ENCODE results near the gene PKN1. TPM values are rescaled to one million over a fixed set of nuclear protein-coding genes. Genes with fewer than 3 reads are reported as not detected.

Gene PKN1
- total and polyA plus RNA-seq, 10 of the 15 experiments (the other 5 are each of a cell fraction or from before 2014, with no cell fraction given) = 1.0 to 189 (median 52.7) TPM

GRCh38 chr19:14385492-14385891 lies 47.6 kb upstream of the PKN1 start (continued):
- TF ChIP-seq PKNOX1 (IDR thresholded peaks at IDR 0.05) (peak; percentile 92), GATAD2B (conservative IDR thresholded peaks at IDR 0.05; ENCODE audit: low read depth) (no peak), JUNB (IDR thresholded peaks at IDR 0.05) (no peak), MAX (IDR thresholded peaks at IDR 0.05; ENCODE audit: low read depth, low read length) (peak; percentile 64; the same call in 1 of the 2 replicates), SPI1 (IDR thresholded peaks at IDR 0.05; ENCODE audit: borderline replicate concordance, insufficient read depth, low read depth, low read length) (0 out of 2 replicates have a peak, but pooled peaks have one; percentile 11), CBX5 (IDR thresholded peaks at IDR 0.05; ENCODE audit: low read depth) (no peak)

- Histone ChIP-seq H3K4me3 (no peak overlapping the region), H3K79me2 (ENCODE audit: control insufficient read depth, insufficient read depth, low read length) (peaks cover 10% of the 10 kb centered on the region), H3K27me3 (replicated peaks in 1 of 2; ENCODE audit: control insufficient read depth in 2 of 2, insufficient read depth in 2 of 2, low read length in 1 of 2) (no peaks in the 10 kb centered on the region), H2AFZ (ENCODE audit: control insufficient read depth, low read depth, low read length) (no peak overlapping the region), H3K9me3 (replicated peaks; ENCODE audit: control insufficient read depth, insufficient read depth, low read length) (no peaks in the 10 kb centered on the region), H4K20me1 (ENCODE audit: control insufficient read depth, insufficient read depth) (no peaks in the 10 kb centered on the region), H3K27ac (ENCODE audit: control insufficient read depth, insufficient read depth) (no peak overlapping the region), H3K9ac (ENCODE audit: control insufficient read depth, insufficient read depth, low read length) (no peak overlapping the region), H3K4me1 (ENCODE audit: control insufficient read depth, insufficient read depth, low read length) (no peaks in the 10 kb centered on the region), H3K36me3 (ENCODE audit: control insufficient read depth in 2 of 2, insufficient read depth in 2 of 2, low read length in 1 of 2) (peaks cover 21 to 24% of the 10 kb centered on the region in 2 experiments; a peak in 3 of 4 replicates), H3K4me2 (ENCODE audit: control insufficient read depth, insufficient read depth) (no peak overlapping the region)
- ChIA-PET POLR2A (no interaction called here), RAD21 (ENCODE audit: unreplicated experiment) (no interaction called here), CTCF (no interaction called here), SMC1A (ENCODE audit: uncharacterized antibody, unreplicated experiment) (interaction anchor here (1.2 kb wide), 1 partner anchor 14 kb away, joined by 3 read pairs; no protein-coding TSS in a partner anchor)
- in situ Hi-C loops (cut with MboI) (no loop called here), intact Hi-C loops (cut with micrococcal nuclease; ENCODE audit: unreplicated experiment) (no loop called here)
- FAIRE-seq = no peak
- DNase-seq (ENCODE audit: low read depth, low spot score) = no peak
- WGBS (ENCODE audit: insufficient coverage, insufficient replicate concordance, low lambda C conversion rate, missing lambda C conversion rate) = 98% methylated on average over 5 of the region's 5 CpGs
- no TSS peak for BruUV-seq (replicated peaks)
- ATAC-seq = no peak
- no peak for TF ChIP-seq ZNF207 (IDR thresholded peaks at IDR 0.05; ENCODE audit: borderline replicate concordance)
- no peak for TF ChIP-seq NFXL1 (IDR thresholded peaks at IDR 0.05; ENCODE audit: borderline replicate concordance)
- TF ChIP-seq TARDBP (IDR thresholded peaks at IDR 0.05; ENCODE audit: borderline replicate concordance) = no peak
- TF ChIP-seq CTCF (IDR thresholded peaks at IDR 0.05 in 2 of 3, conservative IDR thresholded peaks at IDR 0.05 in 1 of 3; ENCODE audit: control insufficient read depth in 2 of 3, extremely low read depth in 1 of 3, insufficient read depth in 1 of 3, low read depth in 3 of 3, low read length in 3 of 3) = no peak
- no peak for TF ChIP-seq MTA3 (IDR thresholded peaks at IDR 0.05; ENCODE audit: borderline replicate concordance, low read length)
- no peak for TF ChIP-seq STAT3 (IDR thresholded peaks at IDR 0.05; ENCODE audit: low read depth, low read length)
- no peak for TF ChIP-seq NFYA (IDR thresholded peaks at IDR 0.05; ENCODE audit: borderline replicate concordance, low read depth, low read length)
- no peak for TF ChIP-seq CUX1 (IDR thresholded peaks at IDR 0.05; ENCODE audit: insufficient replicate concordance, low read depth, low read length)
These were observed 42.6 kb upstream of the PKN1 start for GRCh38 chr19:14390548-14390947.

Data from GM12878 (cell line).